ENCODE data around the gene DOK4.
"Not testable (repeated sequence)": the region's sequence is repeated elsewhere in the genome, so short reads cannot be mapped to it uniquely, and the experiment has no call there.

The DOK4 gene

DNA sequence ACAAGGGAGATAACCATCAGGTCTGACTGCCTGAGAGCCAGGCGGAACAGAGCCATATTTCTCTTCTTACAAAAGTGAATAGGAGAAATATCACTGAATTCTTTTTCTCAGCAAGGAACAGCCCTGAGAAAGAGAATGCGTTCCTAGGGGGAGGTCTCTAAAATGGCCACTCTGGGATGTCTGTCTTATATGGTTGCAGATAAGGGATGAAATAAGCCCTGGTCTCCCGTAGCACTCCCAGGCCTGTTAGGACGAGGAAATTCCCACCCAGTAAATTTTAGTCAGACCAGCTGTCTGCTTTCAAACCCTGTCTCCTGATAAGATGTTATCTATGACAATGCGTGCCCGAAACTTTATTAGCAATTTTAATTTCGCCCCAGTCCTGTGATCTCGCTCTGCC, 46.3 kb downstream of the DOK4 start:
- not testable (repeated sequence) for DNase-seq

DNA sequence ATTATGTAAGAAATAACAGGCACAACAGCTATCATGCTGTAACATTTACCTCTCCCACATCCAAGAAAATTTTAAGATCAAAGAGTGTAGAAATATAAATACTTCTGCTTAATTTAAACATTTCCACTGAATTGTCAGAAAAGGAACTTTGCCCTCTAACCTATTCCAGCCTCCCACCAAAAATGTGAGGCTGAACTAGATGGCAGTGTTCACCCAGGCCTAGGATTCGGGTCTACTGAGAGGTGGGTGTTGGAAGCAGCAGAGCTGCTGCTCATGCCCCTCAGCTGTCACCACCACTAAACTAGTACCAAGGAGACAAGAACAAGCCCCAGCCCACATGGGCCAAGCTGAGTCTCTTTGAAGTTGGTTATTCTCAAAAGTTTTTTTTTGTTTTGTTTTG, 50.5 kb downstream of the DOK4 start:
- no peak for DNase-seq

- DNase-seq, result no peak
These were observed 52.3 kb downstream of the DOK4 start for GRCh38 chr16:57434003-57434402.

DNA sequence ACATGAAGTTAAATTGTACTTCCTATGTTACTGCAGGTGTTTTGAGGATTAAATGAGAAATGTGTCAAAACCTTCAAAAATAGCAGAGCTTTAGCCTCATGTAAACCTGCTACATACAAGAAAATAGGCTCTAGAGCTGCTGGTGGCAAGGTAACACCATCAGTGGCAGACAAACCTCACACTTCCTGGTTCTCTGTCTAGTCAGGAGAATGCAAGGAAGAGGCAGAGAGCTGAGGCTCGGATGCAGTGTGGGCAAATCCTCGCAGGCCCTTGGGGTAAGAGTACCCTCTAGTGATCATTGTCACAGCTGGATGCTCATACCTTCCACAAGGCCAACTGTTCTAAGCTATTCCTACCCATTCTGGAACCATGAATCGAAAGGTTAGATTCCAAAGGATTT, 53.3 kb downstream of the DOK4 start:
- no peak for DNase-seq

GRCh38 chr16:57432505-57432904, 53.8 kb downstream of the DOK4 start:
- DNase-seq, result no peak

DNA sequence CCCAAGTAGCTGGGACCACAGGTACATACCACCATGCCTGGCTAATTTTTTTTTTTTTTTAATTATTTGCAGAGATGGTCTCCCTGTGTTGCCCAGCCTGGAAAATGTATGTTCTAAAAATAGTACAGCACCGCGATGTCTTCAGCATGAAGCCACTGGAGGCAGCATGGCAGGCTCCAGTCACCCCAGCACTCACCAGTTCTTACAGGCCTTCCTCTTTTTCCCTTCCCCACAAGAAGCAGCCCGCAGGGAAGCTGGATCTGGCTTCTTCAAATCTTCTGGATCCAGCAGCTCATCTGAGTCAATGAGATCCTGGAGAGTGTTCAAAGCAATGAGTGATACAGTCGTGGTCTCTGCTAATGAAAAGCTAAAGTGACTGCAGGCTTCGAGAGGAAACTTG, 55.3 kb downstream of the DOK4 start:
- no peak for DNase-seq

DNA sequence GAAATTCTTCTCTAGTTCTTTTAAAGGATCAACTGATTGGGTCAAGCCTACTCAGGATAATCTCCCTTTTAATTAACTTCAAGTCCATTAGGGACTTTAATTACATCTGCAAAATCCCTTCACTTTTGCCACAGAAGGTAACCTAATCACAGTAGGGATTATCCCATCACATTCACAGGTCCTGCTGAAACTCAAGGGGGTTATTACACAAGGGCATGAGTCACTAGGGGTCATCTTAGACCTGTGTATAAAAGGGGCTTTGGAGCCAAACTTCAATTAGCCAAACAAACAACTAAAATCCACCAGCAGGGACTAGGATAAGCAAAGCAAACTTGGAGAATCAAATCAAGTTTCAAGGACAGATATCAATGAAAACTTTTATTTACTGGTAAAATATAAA, 58.5 kb downstream of the DOK4 start:
- no peak for DNase-seq

DNA sequence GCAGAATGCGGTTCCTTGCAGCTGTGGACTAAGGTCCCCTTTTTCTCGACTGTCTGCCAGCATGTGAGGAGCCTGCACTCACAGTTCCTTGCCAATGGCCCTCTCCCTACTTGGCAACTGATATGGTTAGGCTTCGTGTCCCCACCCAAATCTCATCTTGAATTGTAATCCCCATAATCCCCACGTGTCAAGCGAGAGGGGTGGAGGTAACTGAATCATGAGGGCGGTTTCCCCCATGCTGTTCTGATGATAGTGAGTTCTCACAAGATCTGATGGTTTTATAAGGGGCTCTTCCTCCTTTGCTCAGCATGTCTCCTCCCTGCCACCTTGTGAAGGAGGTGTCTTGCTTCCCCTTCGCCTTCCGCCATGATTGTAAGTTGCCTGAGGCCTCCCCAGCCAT, 59.0 kb downstream of the DOK4 start:
- DNase-seq, result no peak

GRCh38 chr16:57426356-57426755, 59.9 kb downstream of the DOK4 start:
- DNase-seq, result no peak

- no peak for DNase-seq
These were observed 61.7 kb downstream of the DOK4 start for GRCh38 chr16:57424583-57424982.

- no peak for DNase-seq
These were observed 63.1 kb downstream of the DOK4 start for GRCh38 chr16:57423152-57423551.

GRCh38 chr16:57422026-57422944, 64.0 kb downstream of the DOK4 start:
- no peak for DNase-seq
